ENCODE results near the gene CCT7. TPM values are rescaled to one million over a fixed set of nuclear protein-coding genes. Genes with fewer than 3 reads are reported as not detected.

The CCT7 gene
- total RNA-seq, 1 donor = 330 TPM

GRCh38 chr2:73212448-73213176 lies 21.5 kb upstream of the CCT7 start:
- H3K4me3 ChIP-seq (ENCODE audit: low read depth, low read length) = no peak overlapping the region
- DNase-seq (ENCODE audit: low read depth) = peak; percentile 69
- peak; percentile 97 for TF ChIP-seq CTCF (IDR thresholded peaks at IDR 0.05; ENCODE audit: insufficient read depth, low read depth, low read length)

GRCh38 chr2:73214120-73215035 lies 19.7 kb upstream of the CCT7 start, which contains the start of gene SMYD5:
Gene SMYD5, plus strand, starts transcription at chr2:73214245. Its CDS starts 22 bp downstream, at chr2:73214267.
- peak within 1 kb of the TSS; percentile 69 for H3K4me3 ChIP-seq (ENCODE audit: low read depth, low read length)
- DNase-seq (ENCODE audit: low read depth) = peak; percentile 87
- no peak for TF ChIP-seq CTCF (IDR thresholded peaks at IDR 0.05; ENCODE audit: insufficient read depth, low read depth, low read length)

- no peak for DNase-seq (ENCODE audit: low read depth)
- TF ChIP-seq CTCF (IDR thresholded peaks at IDR 0.05; ENCODE audit: insufficient read depth, low read depth, low read length) = no peak
- no peak overlapping the region for H3K4me3 ChIP-seq (ENCODE audit: low read depth, low read length)
Measured at GRCh38 chr2:73215254-73215653, 18.9 kb upstream of the CCT7 start.

GRCh38 chr2:73217160-73217559 lies 16.9 kb upstream of the CCT7 start:
- DNase-seq (ENCODE audit: low read depth) = no peak
- TF ChIP-seq CTCF (IDR thresholded peaks at IDR 0.05; ENCODE audit: insufficient read depth, low read depth, low read length) = no peak
- H3K4me3 ChIP-seq (ENCODE audit: low read depth, low read length) = no peak overlapping the region

GRCh38 chr2:73217826-73218225 lies 16.3 kb upstream of the CCT7 start:
- H3K4me3 ChIP-seq (ENCODE audit: low read depth, low read length) = no peak overlapping the region
- DNase-seq (ENCODE audit: low read depth) = no peak
- TF ChIP-seq CTCF (IDR thresholded peaks at IDR 0.05; ENCODE audit: insufficient read depth, low read depth, low read length) = no peak

GRCh38 chr2:73218298-73218697 lies 15.8 kb upstream of the CCT7 start:
- DNase-seq (ENCODE audit: low read depth) = no peak
- H3K4me3 ChIP-seq (ENCODE audit: low read depth, low read length) = no peak overlapping the region
- TF ChIP-seq CTCF (IDR thresholded peaks at IDR 0.05; ENCODE audit: insufficient read depth, low read depth, low read length) = no peak
